Peyer's patch (tissue), 4 donors: ENCODE data around the gene PTS. TPM values are rescaled to one million over a fixed set of nuclear protein-coding genes. Genes with fewer than 3 reads are reported as not detected.

Source experiments
- DNase-seq, 3 donors: peaks; one replicate each; pipeline ENCODE4 v3.0.0-alpha.2; 2017 to 2019
- H3K27ac ChIP-seq, 4 donors: fragments of 200-600 bp; sonication (generic); one replicate each; pipeline ENCODE4 v1.5.1; 2016 to 2019
- H3K27me3 ChIP-seq, 2 donors: fragments of 200-600 bp; sonication (generic); one replicate each; pipeline ENCODE4 v1.5.1; 2019
- H3K36me3 ChIP-seq, 3 donors: fragments of 200-600 bp; sonication (generic); one replicate each; pipeline ENCODE4 v1.5.1; 2016 to 2019
- H3K4me1 ChIP-seq, 4 donors: fragments of 200-600 bp; sonication (generic); one replicate each; pipeline ENCODE4 v1.5.1; 2016 to 2019
- H3K4me3 ChIP-seq, 4 donors: fragments of 200-600 bp; sonication (generic); 1 replicate in 3 of 4; 2 replicates in 1 of 4; pipeline ENCODE4 v1.5.1; 2016 to 2019; ENCODE audit warnings: mild to moderate bottlenecking in 1 of 4
- H3K9me3 ChIP-seq, 4 donors: fragments of 200-600 bp; sonication (generic); one replicate each; pipeline ENCODE4 v1.5.1; 2016 to 2019; ENCODE audit warnings: mild to moderate bottlenecking in 1 of 4
- CTCF ChIP-seq, 6 experiments: fragments of 450-650 bp in 4 of 6; fragments of 200-600 bp in 2 of 6; sonication (generic) in 1 of 6; IDR thresholded peaks; one replicate each; pipeline ENCODE4 v1.5.1; 2017 to 2019; ENCODE audit warnings: antibody characterized with exemption in 6 of 6, mild to moderate bottlenecking in 3 of 6, moderate library complexity in 1 of 6
- POLR2A ChIP-seq, 2 donors: fragments of 450-650 bp; IDR thresholded peaks; one replicate each; pipeline ENCODE4 v1.5.1; 2017; ENCODE audit warnings: antibody characterized with exemption in 2 of 2, mild to moderate bottlenecking in 2 of 2, moderate library complexity in 2 of 2
- total RNA-seq, 4 donors: library from RNA; depleted of rRNA; stranded (reverse); fragments of >200 nt; gene quantifications; one replicate each; pipeline ENCODE4 v1.1.0, GENCODE V29; 2016

Gene PTS
- total RNA-seq, 4 donors from 2014 or later: 15.7 to 34.3 (median 24.5) TPM

DNA sequence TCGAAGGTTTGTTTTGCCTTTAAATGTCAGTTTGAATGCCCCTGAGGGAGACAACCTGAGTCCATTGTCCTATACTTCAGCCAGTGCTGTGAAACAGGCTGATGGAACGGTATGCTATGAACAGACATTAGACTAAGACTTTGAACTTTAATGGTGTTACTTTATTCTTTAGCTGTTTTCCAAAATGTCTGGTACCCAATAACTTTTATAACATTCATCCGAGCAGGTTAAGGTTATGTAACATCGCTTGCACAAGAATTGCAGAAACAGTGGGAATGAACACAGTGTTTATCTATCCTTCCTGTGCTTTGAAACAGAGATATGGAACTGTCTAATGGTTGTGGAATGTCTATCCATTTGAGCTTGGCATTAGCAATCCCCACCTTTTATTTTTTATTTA, 12.5 kb upstream of the PTS start:
- Histone ChIP-seq H3K36me3 (no peaks in the 10 kb centered on the region), H3K4me1 (no peaks in the 10 kb centered on the region), H3K27me3 (no peaks in the 10 kb centered on the region), H3K27ac (no peak overlapping the region), H3K9me3 (no peaks in the 10 kb centered on the region), H3K4me3 (no peak overlapping the region)
- DNase-seq: no peak
- no peak for TF ChIP-seq POLR2A (IDR thresholded peaks at IDR 0.05)

DNA sequence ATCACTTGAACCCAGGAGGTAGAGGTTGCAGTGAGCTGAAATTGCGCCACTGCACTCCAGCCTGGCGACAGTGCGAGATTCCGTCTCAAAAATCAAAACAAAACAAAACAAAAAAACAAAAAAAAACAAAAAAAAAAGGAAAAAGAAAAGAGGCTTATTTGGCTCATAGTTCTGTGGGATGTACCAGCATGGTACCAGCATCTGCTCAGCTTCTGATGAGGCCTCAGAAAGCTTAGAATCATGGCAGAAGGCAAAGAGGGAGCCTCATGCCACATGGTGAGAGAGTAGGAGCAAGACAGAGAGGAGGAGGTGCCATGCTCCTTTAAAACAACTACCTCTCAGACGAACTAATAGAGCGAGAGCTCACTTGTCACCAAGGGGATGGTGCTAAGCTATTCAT, 10.6 kb upstream of the PTS start:
- TF ChIP-seq POLR2A (IDR thresholded peaks at IDR 0.05) (no peak), CTCF (IDR thresholded peaks at IDR 0.05) (no peak)
- Histone ChIP-seq H3K27me3 (no peaks in the 10 kb centered on the region), H3K27ac (no peak overlapping the region), H3K36me3 (no peaks in the 10 kb centered on the region), H3K4me1 (no peaks in the 10 kb centered on the region), H3K9me3 (no peaks in the 10 kb centered on the region), H3K4me3 (no peak overlapping the region)
- DNase-seq: no peak

DNA sequence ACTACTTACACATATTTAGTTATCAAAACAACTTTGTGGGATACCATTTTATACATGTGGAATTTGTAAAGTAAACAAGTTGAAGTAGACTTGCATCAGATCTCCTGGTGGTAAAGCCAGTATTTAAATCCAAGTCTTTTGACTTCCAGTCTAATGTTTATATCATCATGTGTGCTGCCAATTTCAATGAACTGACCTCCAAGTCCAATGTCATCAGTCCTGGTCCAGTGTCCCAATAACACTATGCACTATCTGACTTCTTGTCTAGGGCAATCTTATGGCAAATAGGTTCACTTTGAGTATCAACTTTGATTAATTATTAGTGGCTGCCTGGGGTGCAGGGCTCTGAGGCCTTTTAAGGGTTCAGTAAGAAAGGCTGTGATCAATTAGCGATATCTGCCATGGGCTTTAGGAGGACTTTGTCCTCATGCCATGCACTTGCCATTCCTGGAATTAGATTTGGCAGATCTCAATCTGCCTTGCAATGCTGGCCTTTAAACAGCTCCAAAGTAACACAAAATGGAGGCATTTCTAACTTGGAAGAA, 9.6 kb upstream of the PTS start:
- TF ChIP-seq CTCF (IDR thresholded peaks at IDR 0.05) (no peak), POLR2A (IDR thresholded peaks at IDR 0.05) (no peak)

GRCh38 chr11:112219476-112220232, 6.6 kb upstream of the PTS start:
- H3K4me1 ChIP-seq: peaks cover 0 to 7% (median 0%) of the 10 kb centered on the region in 4 donors
- no peak overlapping the region for H3K27ac ChIP-seq
- TF ChIP-seq POLR2A (IDR thresholded peaks at IDR 0.05) (no peak), CTCF (IDR thresholded peaks at IDR 0.05) (peak; percentile 55 to 97 (median 91))
- no peaks in the 10 kb centered on the region for H3K36me3 ChIP-seq
- no peaks in the 10 kb centered on the region for H3K27me3 ChIP-seq
- peak in 2 of 3 donors; percentile 25 to 60 for DNase-seq
- H3K9me3 ChIP-seq: no peaks in the 10 kb centered on the region
- no peak overlapping the region for H3K4me3 ChIP-seq

More for the DNA sequence above, 9.6 kb upstream of the PTS start:
- no peaks in the 10 kb centered on the region for H3K9me3 ChIP-seq
- no peaks in the 10 kb centered on the region for H3K36me3 ChIP-seq
- DNase-seq: no peak
- H3K4me1 ChIP-seq: peaks cover 0 to under 1% (median 0%) of the 10 kb centered on the region in 4 donors
- no peaks in the 10 kb centered on the region for H3K27me3 ChIP-seq
- H3K27ac ChIP-seq: no peak overlapping the region
- no peak overlapping the region for H3K4me3 ChIP-seq

DNA sequence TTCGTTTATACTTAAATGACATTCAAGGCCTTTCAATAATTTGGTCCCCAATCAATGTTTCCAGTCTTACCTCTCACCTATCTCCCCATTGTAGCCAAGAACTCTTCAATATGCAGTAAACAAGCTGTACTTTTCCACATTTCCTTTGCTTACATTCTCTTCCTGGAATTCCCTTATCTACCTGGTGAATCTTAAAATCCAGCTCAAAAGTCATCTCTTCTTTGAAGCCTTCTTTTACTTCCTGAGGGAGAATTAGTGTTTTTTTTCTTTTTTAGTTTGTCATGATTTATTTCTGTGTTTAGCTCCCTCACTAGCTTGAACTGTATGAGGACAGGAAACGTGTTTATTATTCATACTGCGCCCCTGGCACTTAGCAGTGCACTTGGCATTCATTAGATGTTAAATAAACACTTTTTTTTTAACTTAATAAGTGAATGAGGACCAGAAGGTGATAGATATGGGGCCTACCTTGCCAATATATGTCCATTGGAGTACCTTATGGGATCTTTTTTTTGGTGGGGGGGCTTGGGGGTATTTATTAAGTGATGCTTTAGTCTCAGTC, 4.9 kb upstream of the PTS start:
- Histone ChIP-seq H3K4me3 (no peak overlapping the region), H3K27ac (peak overlapping the region in 2 of 4 donors; percentile 13 to 36), H3K27me3 (no peaks in the 10 kb centered on the region), H3K9me3 (no peaks in the 10 kb centered on the region), H3K4me1 (peaks cover 0 to 7% (median 0%) of the 10 kb centered on the region in 4 donors), H3K36me3 (no peaks in the 10 kb centered on the region)
- DNase-seq: no peak
- TF ChIP-seq CTCF (IDR thresholded peaks at IDR 0.05): no peak

GRCh38 chr11:112222303-112222702, 3.9 kb upstream of the PTS start:
- no peaks in the 10 kb centered on the region for H3K36me3 ChIP-seq
- no peak overlapping the region for H3K4me3 ChIP-seq
- TF ChIP-seq CTCF (IDR thresholded peaks at IDR 0.05): no peak
- TF ChIP-seq POLR2A (IDR thresholded peaks at IDR 0.05): no peak
- peaks cover 0 to 7% (median 4%) of the 10 kb centered on the region in 4 donors for H3K4me1 ChIP-seq
- no peaks in the 10 kb centered on the region for H3K9me3 ChIP-seq
- H3K27me3 ChIP-seq: no peaks in the 10 kb centered on the region
- no peak for DNase-seq
- H3K27ac ChIP-seq: peak overlapping the region in 1 of 4 donors; percentile 13
